Smooth muscle cell (in vitro differentiated cells): ENCODE measurements around the gene CDCP2. TPM values are rescaled to one million over a fixed set of nuclear protein-coding genes. Genes with fewer than 3 reads are reported as not detected.

Experiments used
- DNase-seq: peaks from one replicate; lab custom pipeline; 2025; ENCODE audit not compliant: unreplicated experiment; lab: John Stamatoyannopoulos, UW
- H2AFZ ChIP-seq: fragments of 200-600 bp; sonication (generic); 2 replicates; pipeline ENCODE4 v1.6.0; 2016; ENCODE audit warnings: antibody characterized with exemption, low read depth, mild to moderate bottlenecking
- H3F3A ChIP-seq: fragments of 200-600 bp; sonication (generic); 2 replicates; pipeline ENCODE4 v1.6.0; 2017; ENCODE audit warnings: antibody characterized with exemption, low read depth
- H3K27ac ChIP-seq: fragments of 200-600 bp; sonication (generic); 2 replicates; pipeline ENCODE4 v1.5.1; 2016; ENCODE audit warnings: low read depth, mild to moderate bottlenecking
- H3K27me3 ChIP-seq: fragments of 200-600 bp; sonication (generic); 2 replicates; pipeline ENCODE4 v1.6.1; 2016; ENCODE audit warnings: low read depth, mild to moderate bottlenecking
- H3K36me3 ChIP-seq: fragments of 200-600 bp; sonication (generic); 2 replicates; pipeline ENCODE4 v1.5.1; 2016; ENCODE audit warnings: low read depth
- H3K4me1 ChIP-seq: fragments of 200-600 bp; sonication (generic); 2 replicates; pipeline ENCODE4 v1.5.1; 2016; ENCODE audit warnings: low read depth
- H3K4me2 ChIP-seq: fragments of 200-600 bp; sonication (generic); 2 replicates; pipeline ENCODE4 v1.6.0; 2016; ENCODE audit warnings: mild to moderate bottlenecking
- H3K4me3 ChIP-seq: fragments of 200-600 bp; sonication (generic); 2 replicates; pipeline ENCODE4 v1.5.1; 2016; ENCODE audit warnings: mild to moderate bottlenecking
- H3K79me2 ChIP-seq: fragments of 200-600 bp; sonication (generic); 2 replicates; pipeline ENCODE4 v1.6.0; 2016; ENCODE audit warnings: low read depth, mild to moderate bottlenecking
- H3K9ac ChIP-seq: fragments of 200-600 bp; sonication (generic); 2 replicates; pipeline ENCODE4 v1.6.0; 2016; ENCODE audit warnings: low read depth
- H3K9me3 ChIP-seq: fragments of 200-600 bp; sonication (generic); replicated peaks from 2 replicates; pipeline ENCODE4 v1.5.1; 2016; ENCODE audit warnings: low read depth
- H4K20me1 ChIP-seq: fragments of 200-600 bp; sonication (generic); 2 replicates; pipeline ENCODE4 v1.6.0; 2016; ENCODE audit warnings: low read depth
- CTCF ChIP-seq: fragments of 200-600 bp; sonication (generic); IDR thresholded peaks from 2 replicates; pipeline ENCODE4 v1.5.1; 2017; ENCODE audit warnings: borderline replicate concordance, mild to moderate bottlenecking, antibody characterized with exemption; ENCODE audit not compliant: insufficient read depth, poor library complexity, severe bottlenecking
- WGBS: methylation state at CpG from one replicate; pipeline ENCODE4 v1.1.7; 2016; ENCODE audit warnings: low lambda C conversion rate; 5-methylcytosine and 5-hydroxymethylcytosine counted together
- polyA plus RNA-seq: library from polyadenylated mRNA; unstranded; fragments of >200 nt; fragmentation: Nextera tagmentation; extraction: Ambion mirVana; gene quantifications from 2 replicates; pipeline ENCODE4 v1.2.1, GENCODE V29; 2016
- total RNA-seq: library from RNA; depleted of rRNA; stranded (reverse); fragments of >200 nt; gene quantifications from 2 replicates; pipeline ENCODE4 v1.2.3, GENCODE V29; 2014

The CDCP2 gene
- total and polyA plus RNA-seq, 2 experiments from 2014 or later = not detected

- Histone ChIP-seq H2AFZ (peak overlapping the region; percentile 81), H3K27me3 (no peaks in the 10 kb centered on the region), H3K9ac (peak overlapping the region; percentile 61), H4K20me1 (no peaks in the 10 kb centered on the region), H3F3A (peaks cover 6% of the 10 kb centered on the region), H3K79me2 (no peaks in the 10 kb centered on the region), H3K36me3 (no peaks in the 10 kb centered on the region), H3K4me2 (peak overlapping the region; percentile 41), H3K9me3 (no peaks in the 10 kb centered on the region), H3K4me3 (no peak overlapping the region), H3K4me1 (peaks cover 22% of the 10 kb centered on the region), H3K27ac (peak overlapping the region; percentile 75)
- WGBS = 31% methylated on average over 5 of the region's 5 CpGs
- TF ChIP-seq CTCF = no peak
- DNase-seq = no peak
These were observed 17.2 kb downstream of the CDCP2 start for GRCh38 chr1:54135436-54136120.

GRCh38 chr1:54134295-54134694 lies 18.5 kb downstream of the CDCP2 start:
- Histone ChIP-seq H3K9ac (no peak overlapping the region), H3K36me3 (no peaks in the 10 kb centered on the region), H4K20me1 (no peaks in the 10 kb centered on the region), H3K27me3 (no peaks in the 10 kb centered on the region), H3K27ac (no peak overlapping the region), H3F3A (peaks cover 6% of the 10 kb centered on the region), H3K4me2 (no peak overlapping the region), H3K4me1 (peaks cover 22% of the 10 kb centered on the region), H3K79me2 (no peaks in the 10 kb centered on the region), H2AFZ (no peak overlapping the region), H3K4me3 (no peak overlapping the region), H3K9me3 (no peaks in the 10 kb centered on the region)
- TF ChIP-seq CTCF = no peak
- DNase-seq = no peak
- 97% methylated on average over 6 of the region's 6 CpGs for WGBS

GRCh38 chr1:54132495-54132894 lies 20.3 kb downstream of the CDCP2 start:
- Histone ChIP-seq H3F3A (peaks cover 6% of the 10 kb centered on the region), H2AFZ (no peak overlapping the region), H3K79me2 (no peaks in the 10 kb centered on the region), H3K27me3 (no peaks in the 10 kb centered on the region), H3K36me3 (no peaks in the 10 kb centered on the region), H3K9me3 (no peaks in the 10 kb centered on the region), H4K20me1 (no peaks in the 10 kb centered on the region), H3K4me2 (no peak overlapping the region), H3K9ac (no peak overlapping the region), H3K4me1 (peaks cover 22% of the 10 kb centered on the region), H3K27ac (no peak overlapping the region), H3K4me3 (no peak overlapping the region)
- DNase-seq = no peak
- WGBS = 39% methylated on average over 2 of the region's 2 CpGs
- TF ChIP-seq CTCF = no peak

GRCh38 chr1:54131419-54131818 lies 21.4 kb downstream of the CDCP2 start:
- no peaks in the 10 kb centered on the region for H3K36me3 ChIP-seq
- H3K9me3 ChIP-seq = no peaks in the 10 kb centered on the region
- peaks cover 13% of the 10 kb centered on the region for H3K4me1 ChIP-seq
- H3K4me3 ChIP-seq = no peak overlapping the region
- no peak overlapping the region for H3K9ac ChIP-seq
- H3K27me3 ChIP-seq = no peaks in the 10 kb centered on the region
- H3K79me2 ChIP-seq = no peaks in the 10 kb centered on the region
- no peak overlapping the region for H2AFZ ChIP-seq
- no peak overlapping the region for H3K4me2 ChIP-seq
- no peaks in the 10 kb centered on the region for H3F3A ChIP-seq
- no peak for TF ChIP-seq CTCF
- H3K27ac ChIP-seq = no peak overlapping the region
- no peaks in the 10 kb centered on the region for H4K20me1 ChIP-seq
- DNase-seq = no peak
- 85% methylated on average over 2 of the region's 2 CpGs for WGBS
